OCI-LY7 (cell line): ENCODE data around the gene MCEE.

Experiments used
- EZH2phosphoT487 ChIP-seq: fragments of 200-600 bp; sonication (generic); IDR thresholded peaks from 2 replicates; pipeline ENCODE4 v1.6.1; 2018; ENCODE audit warnings: low read depth, borderline replicate concordance, mild to moderate bottlenecking, mixed run types, antibody characterized with exemption, low read length, moderate library complexity, mixed read lengths
- TF ChIP-seq, protein P1 (sequence below): fragments of 200-600 bp; sonication (generic); conservative IDR thresholded peaks from 2 replicates; pipeline ENCODE4 v1.5.1; 2014; ENCODE audit warnings: mild to moderate bottlenecking, antibody characterized with exemption, low read length, moderate library complexity, mixed read lengths

DNA sequence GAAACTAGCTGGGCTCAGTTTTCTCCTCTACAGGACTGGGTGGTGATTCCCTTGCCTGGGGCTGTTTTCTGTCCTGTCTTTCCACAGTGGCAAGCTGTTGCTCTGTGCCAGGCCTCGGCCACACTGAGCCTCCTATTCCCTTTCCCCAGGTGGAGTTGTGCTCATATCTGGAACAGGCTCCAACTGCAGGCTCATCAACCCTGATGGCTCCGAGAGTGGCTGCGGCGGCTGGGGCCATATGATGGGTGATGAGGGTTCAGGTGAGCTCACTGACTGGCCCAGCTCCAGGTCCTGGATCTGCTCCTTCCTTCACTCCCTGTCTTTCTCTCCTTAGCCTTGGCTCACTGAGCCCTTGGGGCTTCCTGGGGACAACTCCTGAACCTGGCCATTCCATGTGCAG lies 57.5 kb downstream of the MCEE start:
- TF ChIP-seq, protein P1, sequence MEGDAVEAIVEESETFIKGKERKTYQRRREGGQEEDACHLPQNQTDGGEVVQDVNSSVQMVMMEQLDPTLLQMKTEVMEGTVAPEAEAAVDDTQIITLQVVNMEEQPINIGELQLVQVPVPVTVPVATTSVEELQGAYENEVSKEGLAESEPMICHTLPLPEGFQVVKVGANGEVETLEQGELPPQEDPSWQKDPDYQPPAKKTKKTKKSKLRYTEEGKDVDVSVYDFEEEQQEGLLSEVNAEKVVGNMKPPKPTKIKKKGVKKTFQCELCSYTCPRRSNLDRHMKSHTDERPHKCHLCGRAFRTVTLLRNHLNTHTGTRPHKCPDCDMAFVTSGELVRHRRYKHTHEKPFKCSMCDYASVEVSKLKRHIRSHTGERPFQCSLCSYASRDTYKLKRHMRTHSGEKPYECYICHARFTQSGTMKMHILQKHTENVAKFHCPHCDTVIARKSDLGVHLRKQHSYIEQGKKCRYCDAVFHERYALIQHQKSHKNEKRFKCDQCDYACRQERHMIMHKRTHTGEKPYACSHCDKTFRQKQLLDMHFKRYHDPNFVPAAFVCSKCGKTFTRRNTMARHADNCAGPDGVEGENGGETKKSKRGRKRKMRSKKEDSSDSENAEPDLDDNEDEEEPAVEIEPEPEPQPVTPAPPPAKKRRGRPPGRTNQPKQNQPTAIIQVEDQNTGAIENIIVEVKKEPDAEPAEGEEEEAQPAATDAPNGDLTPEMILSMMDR = no peak
- no peak for TF ChIP-seq EZH2phosphoT487
